Heart left ventricle (tissue), 13 donors: Measurements from ENCODE around the gene VSTM5.

Experiments used
- CTCF ChIP-seq, 12 donors: fragments of 200-600 bp; sonication (generic) in 4 of 12; IDR thresholded peaks; one replicate each; pipeline versions ENCODE4 v1.5.0 to v1.8.0; 2018 to 2022; ENCODE audit warnings: antibody characterized with exemption in 12 of 12, mild to moderate bottlenecking in 5 of 12
- POLR2A ChIP-seq, 2 donors: fragments of 450-650 bp; IDR thresholded peaks; one replicate each; pipeline ENCODE4 v1.6.1; 2017; ENCODE audit warnings: antibody characterized with exemption in 2 of 2, mild to moderate bottlenecking in 2 of 2, moderate library complexity in 2 of 2
- donor health status: ischemic (EF 13 %, LVEDD 7.1; RV severe dilation, severe dysfunction).
- donor health status: DM: no; HTN: yes; CAD: no.
- donor health status: DM: no; HTN: no; CAD: no.
- donor health status: ischemic (EF 25% LVEDD 6.9; RV normal size, moderate dysfunction).
- donor health status: ischemic (EF 25% LVEDD 5.7; RV mildly dilated, moderate dysfunction).
- donor health status: ischemic (EF 35%, LVEDD 5.7; RV mildly dilated, moderate dysfunction).
- donor health status: nonischemic (EF 11% LVEDD 7.7; RV severe dilation, severe dysfunction).
- donor health status: DM: yes; HTN: yes; CAD: no.
- donor health status: PGD.
- donor health status: ischemic (EF 29% LVEDD 5.4; RV normal size, mild dysfunction).
- donor health status: nonischemic (EF 23%, LVEDD 6.1; RV moderate dilation, normal function).

DNA sequence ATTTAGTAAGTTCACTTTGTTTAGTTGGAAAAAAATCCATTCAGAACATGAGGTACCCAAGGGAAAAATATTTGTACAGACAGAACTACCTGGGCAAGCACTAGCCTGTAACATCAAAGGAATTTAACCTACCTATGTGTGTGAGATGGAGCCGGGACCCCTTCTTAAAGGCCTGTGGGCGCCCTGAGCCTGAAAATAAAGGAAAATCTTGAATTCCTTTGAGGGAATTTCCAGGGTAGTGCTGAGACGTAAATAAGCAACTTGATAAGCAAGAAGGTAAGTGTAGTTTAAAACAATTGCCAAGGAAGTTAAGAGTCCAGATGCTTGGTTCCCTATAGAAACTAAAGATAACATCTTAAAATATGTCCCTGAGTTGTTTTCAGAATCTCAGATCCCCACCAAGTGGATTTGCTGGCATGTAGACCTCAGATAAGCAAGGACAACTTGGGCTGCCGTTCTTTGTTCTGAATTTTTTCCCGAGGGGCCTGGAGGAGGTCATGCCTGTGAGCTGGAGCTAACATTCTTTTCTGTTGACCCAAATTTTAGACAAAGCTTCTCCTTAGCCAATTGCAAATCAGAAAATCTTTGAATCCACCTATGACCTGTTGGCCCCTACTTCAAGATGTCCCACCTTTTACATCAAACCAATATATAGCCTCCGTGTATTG, 35.3 kb downstream of the VSTM5 start:
- no peak for TF ChIP-seq CTCF (IDR thresholded peaks at IDR 0.05)
- no peak for TF ChIP-seq POLR2A (IDR thresholded peaks at IDR 0.05)
